Stimulated activated CD4-positive, alpha-beta T cell treated with anti-CD3 and anti-CD28 coated beads, Interleukin-1b, Interleukin-23, amount 100 ng/mL, for 1 hour (primary cell): ENCODE data around the gene MKLN1.

ENCODE experiments used
- DNase-seq, 2 donors: peaks; one replicate each; pipeline ENCODE4 v3.0.0-alpha.2; 2020; ENCODE audit warnings: low read depth in 2 of 2

Gene MKLN1

GRCh38 chr7:131354390-131354789, 26.7 kb downstream of the MKLN1 start:
- DNase-seq, result no peak

GRCh38 chr7:131355917-131356777, 28.5 kb downstream of the MKLN1 start:
- DNase-seq, result no peak

GRCh38 chr7:131357282-131357880, 29.7 kb downstream of the MKLN1 start:
- no peak for DNase-seq

- DNase-seq, result no peak
Observed at GRCh38 chr7:131358636-131359035, 31.0 kb downstream of the MKLN1 start.

- no peak for DNase-seq
Observed at GRCh38 chr7:131359136-131359776, 31.6 kb downstream of the MKLN1 start.

- DNase-seq, result no peak
Observed at GRCh38 chr7:131363719-131364118, 36.0 kb downstream of the MKLN1 start.

- no peak for DNase-seq
Observed at GRCh38 chr7:131364767-131365344, 37.2 kb downstream of the MKLN1 start.

- DNase-seq, result no peak
Observed at GRCh38 chr7:131365838-131366237, 38.2 kb downstream of the MKLN1 start.

GRCh38 chr7:131369354-131369753, 41.7 kb downstream of the MKLN1 start:
- DNase-seq, result no peak

- no peak for DNase-seq
Observed at GRCh38 chr7:131370523-131370968, 42.9 kb downstream of the MKLN1 start.

GRCh38 chr7:131371411-131371810, 43.7 kb downstream of the MKLN1 start:
- no peak for DNase-seq

GRCh38 chr7:131372554-131372953, 44.9 kb downstream of the MKLN1 start:
- no peak for DNase-seq

GRCh38 chr7:131374821-131375220, 47.1 kb downstream of the MKLN1 start:
- DNase-seq, result no peak

GRCh38 chr7:131381069-131381838, 53.6 kb downstream of the MKLN1 start:
- no peak for DNase-seq

GRCh38 chr7:131383417-131384285, 56.0 kb downstream of the MKLN1 start:
- DNase-seq, result no peak

- no peak for DNase-seq
Observed at GRCh38 chr7:131384286-131384635, 56.6 kb downstream of the MKLN1 start.

- no peak for DNase-seq
Observed at GRCh38 chr7:131385039-131385605, 57.4 kb downstream of the MKLN1 start.

GRCh38 chr7:131388126-131388525, 60.5 kb downstream of the MKLN1 start:
- no peak for DNase-seq

- DNase-seq, result no peak
Observed at GRCh38 chr7:131390275-131390674, 62.6 kb downstream of the MKLN1 start.

GRCh38 chr7:131391145-131391544, 63.5 kb downstream of the MKLN1 start:
- no peak for DNase-seq
